Activated naive CD4-positive, alpha-beta T cell treated with anti-CD3 and anti-CD28 coated beads for 36 hours (primary cell): Measurements from ENCODE around the gene JHY. TPM values are rescaled to one million over a fixed set of nuclear protein-coding genes. Genes with fewer than 3 reads are reported as not detected.

Source experiments
- CTCF ChIA-PET: fragments of 350-600 bp; sonication (Branson Sonifier 250); formaldehyde crosslinking; loops from one replicate; lab custom pipeline; 2021; ENCODE audit warnings: antibody characterized with exemption; lab: Charles Lee
- DNase-seq: peaks from one replicate; pipeline ENCODE4 v3.0.0-alpha.2; 2020
- H3K27ac Mint-ChIP-seq: one replicate; pipeline ENCODE4 v1.8.0; 2021; ENCODE audit warnings: mild to moderate bottlenecking, mixed read lengths
- H3K27me3 Mint-ChIP-seq: one replicate; pipeline ENCODE4 v1.8.0; 2021; ENCODE audit warnings: low read depth, mixed read lengths
- H3K36me3 Mint-ChIP-seq: one replicate; pipeline ENCODE4 v1.8.0; 2021; ENCODE audit warnings: low read depth, mixed read lengths
- H3K4me1 Mint-ChIP-seq: one replicate; pipeline ENCODE4 v1.8.0; 2021; ENCODE audit warnings: low read depth, mixed read lengths
- H3K4me3 Mint-ChIP-seq: one replicate; pipeline ENCODE4 v1.8.0; 2021; ENCODE audit warnings: mild to moderate bottlenecking, moderate library complexity, mixed read lengths
- H3K9me3 Mint-ChIP-seq: one replicate; pipeline ENCODE4 v1.8.0; 2021; ENCODE audit warnings: mixed read lengths
- intact Hi-C: fragments of 100-400 bp; cut with micrococcal nuclease; formaldehyde crosslinking; loops from one replicate; pipeline ENCODE4 v1.15.1; 2023
- total RNA-seq, 2 experiments: library from RNA; stranded (reverse); gene quantifications; one replicate each; pipeline ENCODE4 v1.2.3, GENCODE V29; 2021

Gene JHY
- total RNA-seq, 2 experiments from 2014 or later: 0.89 to 0.98 TPM

- Mint-ChIP-seq H3K9me3 (no peaks in the 10 kb centered on the region), H3K27ac (no peak overlapping the region), H3K4me1 (no peaks in the 10 kb centered on the region), H3K27me3 (no peaks in the 10 kb centered on the region), H3K4me3 (no peak overlapping the region), H3K36me3 (no peaks in the 10 kb centered on the region)
- intact Hi-C loops: loop anchor here (1.0 to 2.0 kb wide), 3 partner anchors 113 to 336 kb away; no protein-coding TSS in a partner anchor
- DNase-seq: peak; percentile 46
- CTCF ChIA-PET: no interaction called here
Measured at GRCh38 chr11:122910775-122911174, 28.2 kb downstream of the JHY start.

DNA sequence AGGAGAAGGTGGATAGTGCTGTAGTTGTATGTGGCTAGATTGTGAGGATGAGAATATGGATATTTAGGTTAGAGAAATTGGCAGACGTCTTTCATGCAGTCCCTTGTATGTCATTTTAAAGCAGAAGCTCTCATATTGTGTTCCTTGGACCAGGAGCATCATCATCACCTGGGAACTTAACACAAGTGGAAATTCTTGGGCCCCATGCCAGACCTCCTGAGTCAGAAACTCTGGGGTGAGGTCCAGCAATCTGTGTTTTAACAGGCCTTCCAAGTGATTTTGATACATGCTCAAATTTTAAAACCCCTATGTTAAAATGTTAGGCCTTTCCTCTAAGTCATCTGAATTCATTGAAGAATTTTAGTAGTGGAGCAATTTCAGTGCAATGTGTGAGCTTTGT, 34.8 kb downstream of the JHY start:
- Mint-ChIP-seq H3K27ac (no peak overlapping the region), H3K9me3 (no peaks in the 10 kb centered on the region), H3K36me3 (no peaks in the 10 kb centered on the region), H3K4me3 (no peak overlapping the region), H3K27me3 (no peaks in the 10 kb centered on the region), H3K4me1 (no peaks in the 10 kb centered on the region)
- intact Hi-C loops: no loop called here
- CTCF ChIA-PET: interaction anchor here (0.5 to 1.5 kb wide), 2 partner anchors 108 to 137 kb away, joined by 3 read pairs; no protein-coding TSS in a partner anchor
- DNase-seq: no peak

DNA sequence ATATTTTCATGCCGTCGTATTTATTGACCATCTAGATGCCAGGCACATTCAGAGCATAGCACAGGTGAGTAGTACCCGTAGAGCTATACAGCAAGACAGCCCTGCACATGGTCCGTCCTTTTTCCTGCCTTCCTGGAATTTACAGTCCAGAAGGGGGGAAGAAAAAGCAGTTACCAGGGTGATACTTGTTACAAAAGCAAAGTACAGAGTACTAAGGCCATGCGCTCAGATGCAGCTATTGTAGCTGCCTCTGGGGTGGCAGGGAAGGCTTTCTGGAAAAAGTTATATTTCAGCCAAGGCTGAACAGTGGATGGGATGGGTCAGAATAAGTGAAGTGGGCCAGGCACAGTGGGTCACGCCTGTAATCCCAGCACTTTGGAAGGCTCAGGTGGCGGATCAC, 36.2 kb downstream of the JHY start:
- Mint-ChIP-seq H3K36me3 (no peaks in the 10 kb centered on the region), H3K27ac (no peak overlapping the region), H3K4me3 (no peak overlapping the region), H3K27me3 (no peaks in the 10 kb centered on the region), H3K9me3 (no peaks in the 10 kb centered on the region), H3K4me1 (no peaks in the 10 kb centered on the region)
- intact Hi-C loops: no loop called here
- CTCF ChIA-PET: no interaction called here
- no peak for DNase-seq

DNA sequence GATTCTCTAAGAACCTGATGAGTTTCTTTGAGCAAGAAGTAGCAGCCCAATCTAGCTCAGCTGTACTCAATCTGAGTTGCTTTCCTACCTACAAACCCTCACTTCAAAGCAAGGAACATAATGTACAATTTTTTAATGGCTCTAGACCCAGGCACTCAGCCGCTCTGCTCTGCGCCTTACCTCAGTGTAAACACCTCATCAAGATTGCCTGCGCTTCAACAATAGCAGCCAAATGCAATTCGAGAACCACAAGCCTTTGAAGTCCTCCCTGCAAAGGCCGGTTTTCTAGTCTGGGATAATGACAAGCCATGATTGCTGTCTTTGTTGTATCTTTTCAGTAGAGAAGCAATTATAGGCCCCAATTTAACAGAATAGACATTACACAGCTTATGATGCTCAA, 38.0 kb downstream of the JHY start:
- intact Hi-C loops: no loop called here
- no peak for DNase-seq
- no peaks in the 10 kb centered on the region for H3K4me1 Mint-ChIP-seq
- H3K36me3 Mint-ChIP-seq: no peaks in the 10 kb centered on the region
- H3K4me3 Mint-ChIP-seq: no peak overlapping the region
- CTCF ChIA-PET: interaction anchor here (0.7 to 3.1 kb wide), 2 partner anchors 97 to 101 kb away, joined by 4 to 22 read pairs; no protein-coding TSS in a partner anchor
- H3K27ac Mint-ChIP-seq: no peak overlapping the region
- H3K27me3 Mint-ChIP-seq: no peaks in the 10 kb centered on the region
- no peaks in the 10 kb centered on the region for H3K9me3 Mint-ChIP-seq

DNA sequence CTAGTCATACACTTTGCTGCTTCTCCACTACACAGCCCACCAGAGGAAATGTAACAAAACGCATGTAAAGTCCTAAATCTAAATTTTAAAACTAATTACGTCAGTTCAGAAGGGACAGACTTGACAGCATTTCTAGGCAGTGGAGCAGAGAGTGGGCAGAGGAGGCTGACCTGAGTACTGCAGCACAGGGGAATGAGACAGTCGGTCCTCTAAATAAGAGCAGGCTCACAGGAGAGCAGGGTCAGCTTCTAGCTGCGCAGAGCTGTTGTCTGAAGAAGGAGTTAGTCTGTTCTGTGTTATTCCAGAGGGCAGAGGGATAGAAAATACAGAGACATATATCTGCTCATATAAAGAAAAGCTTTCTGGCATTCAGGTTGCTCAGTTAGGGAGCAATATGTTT, 40.3 kb downstream of the JHY start:
- CTCF ChIA-PET: interaction anchor here (1.0 kb wide), 1 partner anchor 130 kb away, joined by 3 read pairs; no protein-coding TSS in a partner anchor
- DNase-seq: no peak
- intact Hi-C loops: no loop called here
- Mint-ChIP-seq H3K4me1 (no peaks in the 10 kb centered on the region), H3K36me3 (no peaks in the 10 kb centered on the region), H3K27ac (no peak overlapping the region), H3K27me3 (no peaks in the 10 kb centered on the region), H3K9me3 (no peaks in the 10 kb centered on the region), H3K4me3 (no peak overlapping the region)

DNA sequence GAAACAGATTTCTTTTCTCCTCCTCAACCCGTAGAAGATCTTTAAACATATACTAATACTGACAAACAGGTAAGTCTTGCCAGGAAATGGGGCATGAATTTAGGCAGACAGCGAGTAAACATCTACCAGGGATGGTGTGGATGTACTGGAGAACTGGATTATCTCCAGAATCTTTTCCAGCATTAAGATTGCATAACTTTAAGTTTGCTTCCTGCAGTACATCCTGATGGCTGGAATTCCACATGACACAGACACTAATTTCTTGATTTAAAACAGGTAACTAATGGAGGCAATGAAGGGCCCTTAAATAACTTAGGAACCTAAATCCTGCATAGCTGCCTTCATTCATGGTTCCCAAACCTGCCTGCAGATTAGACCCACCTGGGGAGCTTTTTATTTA, 40.7 kb downstream of the JHY start:
- no peaks in the 10 kb centered on the region for H3K9me3 Mint-ChIP-seq
- H3K4me1 Mint-ChIP-seq: no peaks in the 10 kb centered on the region
- intact Hi-C loops: no loop called here
- no peaks in the 10 kb centered on the region for H3K27me3 Mint-ChIP-seq
- no peaks in the 10 kb centered on the region for H3K36me3 Mint-ChIP-seq
- no peak for DNase-seq
- CTCF ChIA-PET: interaction anchor here (0.6 kb wide), 2 partner anchors 16 to 115 kb away, joined by 4 read pairs; no protein-coding TSS in a partner anchor
- H3K4me3 Mint-ChIP-seq: no peak overlapping the region
- H3K27ac Mint-ChIP-seq: no peak overlapping the region

GRCh38 chr11:122931510-122931909, 49.0 kb downstream of the JHY start:
- no peak overlapping the region for H3K27ac Mint-ChIP-seq
- no peaks in the 10 kb centered on the region for H3K9me3 Mint-ChIP-seq
- CTCF ChIA-PET: no interaction called here
- no peak overlapping the region for H3K4me3 Mint-ChIP-seq
- H3K36me3 Mint-ChIP-seq: peaks cover 4% of the 10 kb centered on the region
- intact Hi-C loops: no loop called here
- H3K4me1 Mint-ChIP-seq: no peaks in the 10 kb centered on the region
- DNase-seq: no peak
- no peaks in the 10 kb centered on the region for H3K27me3 Mint-ChIP-seq

DNA sequence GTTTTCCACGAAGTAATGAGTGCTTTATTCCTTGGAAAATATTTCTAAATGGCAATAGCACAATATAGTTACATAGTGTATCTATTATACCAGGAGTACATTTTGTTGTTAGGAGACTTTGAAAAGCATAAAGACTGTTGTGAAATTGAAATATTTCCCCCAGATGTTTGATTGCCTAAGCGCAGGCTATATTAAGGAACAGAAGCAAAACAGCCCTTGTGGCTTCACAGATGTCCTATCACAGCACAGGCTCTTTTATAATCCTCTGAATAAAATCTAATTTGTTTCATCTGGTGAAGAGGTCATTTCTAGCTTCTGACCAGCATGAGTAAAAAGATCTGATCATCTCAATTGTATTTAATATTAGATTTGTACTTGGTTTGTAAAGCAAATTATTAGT, 50.9 kb downstream of the JHY start:
- no peak overlapping the region for H3K27ac Mint-ChIP-seq
- H3K27me3 Mint-ChIP-seq: no peaks in the 10 kb centered on the region
- H3K4me1 Mint-ChIP-seq: no peaks in the 10 kb centered on the region
- peaks cover 4% of the 10 kb centered on the region for H3K36me3 Mint-ChIP-seq
- no peak for DNase-seq
- no peaks in the 10 kb centered on the region for H3K9me3 Mint-ChIP-seq
- H3K4me3 Mint-ChIP-seq: no peak overlapping the region
- intact Hi-C loops: no loop called here
- CTCF ChIA-PET: interaction anchor here (1.4 to 1.8 kb wide), 2 partner anchors 87 to 121 kb away, joined by 5 to 9 read pairs; no protein-coding TSS in a partner anchor

DNA sequence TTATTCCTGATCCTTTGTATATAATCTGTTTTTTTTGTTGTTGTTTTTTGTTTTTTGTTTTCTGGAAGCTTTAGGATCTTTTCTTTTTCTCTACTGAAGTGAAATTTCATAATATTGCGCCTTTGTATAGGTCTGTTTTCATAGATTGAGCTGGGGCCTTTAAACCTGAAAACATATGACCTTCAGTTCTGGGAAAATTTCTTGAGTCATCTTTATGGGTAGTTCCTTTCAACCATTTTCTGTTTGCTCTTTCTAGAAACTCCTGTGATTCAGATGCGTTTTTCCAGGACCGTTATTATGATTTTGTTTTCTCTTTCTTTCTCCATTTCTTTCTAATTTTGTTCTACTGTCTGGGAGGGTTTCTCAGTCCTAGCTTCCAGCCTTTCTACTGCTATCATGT, 55.4 kb downstream of the JHY start:
- H3K36me3 Mint-ChIP-seq: peaks cover 4% of the 10 kb centered on the region
- H3K9me3 Mint-ChIP-seq: no peaks in the 10 kb centered on the region
- H3K4me1 Mint-ChIP-seq: no peaks in the 10 kb centered on the region
- intact Hi-C loops: no loop called here
- no peak overlapping the region for H3K4me3 Mint-ChIP-seq
- no peaks in the 10 kb centered on the region for H3K27me3 Mint-ChIP-seq
- no peak for DNase-seq
- CTCF ChIA-PET: interaction anchor here (1.6 kb wide), 1 partner anchor 85 kb away, joined by 4 read pairs; no protein-coding TSS in a partner anchor
- no peak overlapping the region for H3K27ac Mint-ChIP-seq

- Mint-ChIP-seq H3K9me3 (no peaks in the 10 kb centered on the region), H3K27me3 (no peaks in the 10 kb centered on the region), H3K4me1 (no peaks in the 10 kb centered on the region), H3K27ac (no peak overlapping the region), H3K4me3 (no peak overlapping the region), H3K36me3 (peaks cover 4% of the 10 kb centered on the region)
- intact Hi-C loops: no loop called here
- CTCF ChIA-PET: interaction anchor here (0.6 to 1.6 kb wide), 2 partner anchors 84 to 672 kb away, joined by 3 to 4 read pairs; no protein-coding TSS in a partner anchor
- no peak for DNase-seq
Measured at GRCh38 chr11:122938557-122938956, 56.0 kb downstream of the JHY start.

DNA sequence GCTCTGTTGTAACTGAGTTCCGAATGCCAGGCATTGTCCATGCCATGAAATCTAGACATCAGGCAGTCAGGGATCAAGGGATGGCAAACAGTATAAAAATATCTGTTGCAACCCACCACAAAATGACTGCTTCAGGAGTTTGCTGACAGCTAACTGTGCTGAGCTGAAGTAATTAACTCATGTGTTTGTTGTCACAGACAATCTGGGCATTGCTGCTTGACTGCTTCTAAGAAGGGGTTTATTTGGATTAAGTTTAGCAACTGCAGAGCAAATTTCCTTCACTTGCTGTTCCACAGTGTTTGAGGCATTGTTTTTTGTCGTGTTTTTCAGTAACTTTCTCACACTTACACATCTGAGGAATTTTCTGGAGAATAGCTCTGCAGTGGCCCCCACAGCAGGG, 68.7 kb downstream of the JHY start:
- CTCF ChIA-PET: no interaction called here

GRCh38 chr11:122954455-122954854, 71.9 kb downstream of the JHY start:
- no peak for DNase-seq
- Mint-ChIP-seq H3K9me3 (no peaks in the 10 kb centered on the region), H3K4me1 (no peaks in the 10 kb centered on the region), H3K27ac (no peak overlapping the region), H3K4me3 (no peak overlapping the region), H3K36me3 (no peaks in the 10 kb centered on the region), H3K27me3 (no peaks in the 10 kb centered on the region)
- intact Hi-C loops: no loop called here
- CTCF ChIA-PET: no interaction called here

More for the DNA sequence above, 68.7 kb downstream of the JHY start:
- peaks cover 5% of the 10 kb centered on the region for H3K36me3 Mint-ChIP-seq
- no peaks in the 10 kb centered on the region for H3K9me3 Mint-ChIP-seq
- no peak for DNase-seq
- H3K4me3 Mint-ChIP-seq: no peak overlapping the region
- H3K27ac Mint-ChIP-seq: no peak overlapping the region
- intact Hi-C loops: no loop called here
- no peaks in the 10 kb centered on the region for H3K4me1 Mint-ChIP-seq
- H3K27me3 Mint-ChIP-seq: no peaks in the 10 kb centered on the region

GRCh38 chr11:122963961-122964360, 81.4 kb downstream of the JHY start:
- intact Hi-C loops: no loop called here
- peaks cover 1% of the 10 kb centered on the region for H3K36me3 Mint-ChIP-seq
- CTCF ChIA-PET: no interaction called here
- H3K4me3 Mint-ChIP-seq: no peak overlapping the region
- DNase-seq: no peak
- no peaks in the 10 kb centered on the region for H3K4me1 Mint-ChIP-seq
- H3K27me3 Mint-ChIP-seq: peaks cover 25% of the 10 kb centered on the region
- H3K9me3 Mint-ChIP-seq: peaks cover 3% of the 10 kb centered on the region
- H3K27ac Mint-ChIP-seq: no peak overlapping the region
